ENCODE data around the gene SLC12A7. TPM values are rescaled to one million over a fixed set of nuclear protein-coding genes. Genes with fewer than 3 reads are reported as not detected.
A peak's percentile ranks its signal among the peaks of the same experiment; 100 is the strongest.

The SLC12A7 gene
- total RNA-seq, 6 experiments from 2014 or later: 38.9 to 65.2 (median 53.3) TPM

DNA sequence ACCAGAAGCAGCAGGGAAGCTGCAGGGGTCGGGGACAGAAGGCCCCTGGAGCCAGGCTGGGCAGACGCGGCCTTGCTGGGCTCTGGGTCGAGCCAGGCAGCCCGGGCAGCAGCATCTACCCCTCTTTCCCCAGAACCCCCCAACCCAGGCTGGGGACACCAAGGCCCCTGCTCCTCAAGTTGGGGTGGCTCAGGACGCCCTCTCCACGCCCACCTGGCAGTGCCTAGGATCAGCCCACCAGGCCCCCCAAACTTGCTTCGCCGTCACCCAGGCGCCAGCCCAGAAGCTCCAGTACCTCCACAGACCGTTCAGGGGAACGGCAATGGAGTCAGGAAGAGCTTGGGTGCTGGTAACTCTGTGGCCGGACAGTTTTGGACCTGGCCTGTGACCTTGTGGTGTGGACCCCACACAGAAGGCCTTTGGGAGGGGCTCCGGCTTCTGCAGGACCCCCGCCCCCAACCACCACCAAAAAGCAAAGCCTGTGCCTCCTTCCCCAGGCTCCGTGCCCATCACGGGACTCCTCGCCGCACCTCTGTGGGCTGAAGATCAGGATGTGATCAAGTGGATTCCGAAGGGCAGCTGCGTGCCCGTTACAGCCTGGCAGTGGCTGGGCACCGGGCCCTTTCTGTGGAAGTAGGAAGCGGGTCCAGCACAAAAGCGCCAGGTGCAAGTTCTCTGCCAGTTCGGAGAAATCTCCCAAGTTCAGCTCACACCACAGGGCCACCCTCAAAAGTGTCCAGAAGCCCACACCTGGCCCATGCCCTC is 2.1 kb downstream of the SLC12A7 start:
- WGBS (ENCODE audit: insufficient coverage, low coverage, low lambda C conversion rate, missing lambda C conversion rate): 24% methylated on average over 3 of the region's 26 CpGs
- Histone ChIP-seq H3K4me3 (peak overlapping the region; percentile 85 to 98 (median 91)), H3K27ac (peak overlapping the region; percentile 95 to 99 (median 99)), H3K36me3 (no peaks in the 10 kb centered on the region), H3K27me3 (no peaks in the 10 kb centered on the region), H3K4me1 (peaks cover 0 to 46% (median 22%) of the 10 kb centered on the region in 4 donors), H3K9me3 (no peaks in the 10 kb centered on the region)
- no peak for ATAC-seq
- no peak for DNase-seq
- intact Hi-C loops (cut with DNase I): no loop called here
- TF ChIP-seq, protein P1, sequence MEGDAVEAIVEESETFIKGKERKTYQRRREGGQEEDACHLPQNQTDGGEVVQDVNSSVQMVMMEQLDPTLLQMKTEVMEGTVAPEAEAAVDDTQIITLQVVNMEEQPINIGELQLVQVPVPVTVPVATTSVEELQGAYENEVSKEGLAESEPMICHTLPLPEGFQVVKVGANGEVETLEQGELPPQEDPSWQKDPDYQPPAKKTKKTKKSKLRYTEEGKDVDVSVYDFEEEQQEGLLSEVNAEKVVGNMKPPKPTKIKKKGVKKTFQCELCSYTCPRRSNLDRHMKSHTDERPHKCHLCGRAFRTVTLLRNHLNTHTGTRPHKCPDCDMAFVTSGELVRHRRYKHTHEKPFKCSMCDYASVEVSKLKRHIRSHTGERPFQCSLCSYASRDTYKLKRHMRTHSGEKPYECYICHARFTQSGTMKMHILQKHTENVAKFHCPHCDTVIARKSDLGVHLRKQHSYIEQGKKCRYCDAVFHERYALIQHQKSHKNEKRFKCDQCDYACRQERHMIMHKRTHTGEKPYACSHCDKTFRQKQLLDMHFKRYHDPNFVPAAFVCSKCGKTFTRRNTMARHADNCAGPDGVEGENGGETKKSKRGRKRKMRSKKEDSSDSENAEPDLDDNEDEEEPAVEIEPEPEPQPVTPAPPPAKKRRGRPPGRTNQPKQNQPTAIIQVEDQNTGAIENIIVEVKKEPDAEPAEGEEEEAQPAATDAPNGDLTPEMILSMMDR (IDR thresholded peaks at IDR 0.05): no peak
- TF ChIP-seq POLR2A (IDR thresholded peaks at IDR 0.05): no peak

DNA sequence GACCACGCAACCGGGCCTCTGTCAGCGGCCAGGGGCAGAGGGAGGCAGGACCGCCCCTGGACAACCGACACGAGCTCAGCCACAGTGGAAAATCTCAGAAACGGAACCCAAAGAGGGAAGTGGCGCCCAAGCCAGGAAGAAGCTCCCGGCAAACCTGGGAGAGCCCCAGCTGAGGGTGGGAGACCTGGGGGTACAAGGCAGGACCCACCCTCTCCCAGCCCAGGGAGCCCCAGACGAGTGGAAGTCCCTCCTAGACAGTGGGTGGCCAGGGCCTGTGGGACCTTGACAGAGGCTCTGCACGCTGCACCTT is 3.0 kb downstream of the SLC12A7 start:
- Histone ChIP-seq H3K4me1 (peaks cover 0 to 55% (median 27%) of the 10 kb centered on the region in 4 donors), H3K27me3 (no peaks in the 10 kb centered on the region), H3K27ac (peak overlapping the region; percentile 95 to 99 (median 99))

DNA sequence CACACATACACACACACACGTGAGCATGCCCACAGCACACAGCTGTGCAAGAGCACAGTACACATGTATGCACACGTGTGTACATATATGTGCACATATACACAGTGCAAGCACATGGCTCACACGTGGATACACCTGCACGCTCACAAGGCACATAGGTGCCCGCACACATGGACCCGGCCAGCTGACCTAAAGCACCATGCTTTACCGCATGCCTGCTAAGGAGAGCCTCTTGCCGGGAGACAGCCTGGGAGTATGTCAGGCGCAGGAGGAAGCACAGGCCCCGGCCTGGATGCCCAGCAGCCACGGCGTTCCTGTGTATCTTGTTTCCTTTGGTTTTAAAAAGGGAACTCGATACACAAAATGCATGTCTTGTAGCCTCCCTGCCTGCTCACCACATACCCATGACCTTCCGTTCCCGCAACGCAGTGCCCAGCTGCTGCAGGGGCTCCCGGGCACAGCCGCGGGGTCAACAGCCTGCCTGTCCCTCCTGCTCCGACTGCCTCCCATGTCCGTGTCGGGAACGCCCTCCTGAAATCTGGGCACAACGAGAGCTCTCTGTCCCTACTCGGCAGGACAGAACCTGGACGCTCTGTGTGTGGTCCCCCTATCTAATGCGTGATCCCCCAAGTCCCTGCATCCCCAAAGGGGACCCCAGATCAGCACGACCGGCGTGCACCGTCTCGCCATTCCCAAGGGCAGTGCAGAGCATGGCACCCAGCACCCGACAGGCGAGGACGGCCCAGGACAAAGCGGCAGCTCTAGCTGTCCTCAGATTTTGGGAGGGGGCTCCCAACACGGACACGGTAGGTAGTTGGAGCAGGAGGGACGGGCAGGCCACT is 3.6 kb downstream of the SLC12A7 start:
- TF ChIP-seq, protein P1 (IDR thresholded peaks at IDR 0.05): no peak
- TF ChIP-seq POLR2A (IDR thresholded peaks at IDR 0.05): peak; percentile 48
- Histone ChIP-seq H3K36me3 (no peaks in the 10 kb centered on the region), H3K27ac (peak overlapping the region; percentile 95 to 99 (median 99)), H3K27me3 (no peaks in the 10 kb centered on the region), H3K4me1 (peaks cover 0 to 60% (median 28%) of the 10 kb centered on the region in 4 donors), H3K4me3 (peak overlapping the region; percentile 85 to 98 (median 91)), H3K9me3 (no peaks in the 10 kb centered on the region)
- peak; percentile 65 to 85 (median 84) for DNase-seq
- ATAC-seq: peak; percentile 1 to 26 (median 6)
- intact Hi-C loops (cut with DNase I): no loop called here
- WGBS (ENCODE audit: insufficient coverage, low coverage, low lambda C conversion rate, missing lambda C conversion rate): 11% methylated on average over 15 of the region's 39 CpGs

More for the DNA sequence above, 3.0 kb downstream of the SLC12A7 start:
- Histone ChIP-seq H3K36me3 (no peaks in the 10 kb centered on the region), H3K9me3 (no peaks in the 10 kb centered on the region), H3K4me3 (peak overlapping the region; percentile 85 to 98 (median 91))
- DNase-seq (no peak), ATAC-seq (no peak)
- intact Hi-C loops (cut with DNase I): no loop called here
- 40% methylated on average over 1 of the region's 11 CpGs for WGBS (ENCODE audit: insufficient coverage, low coverage, low lambda C conversion rate, missing lambda C conversion rate)
- TF ChIP-seq, protein P1 (IDR thresholded peaks at IDR 0.05): no peak
- TF ChIP-seq POLR2A (IDR thresholded peaks at IDR 0.05): no peak

DNA sequence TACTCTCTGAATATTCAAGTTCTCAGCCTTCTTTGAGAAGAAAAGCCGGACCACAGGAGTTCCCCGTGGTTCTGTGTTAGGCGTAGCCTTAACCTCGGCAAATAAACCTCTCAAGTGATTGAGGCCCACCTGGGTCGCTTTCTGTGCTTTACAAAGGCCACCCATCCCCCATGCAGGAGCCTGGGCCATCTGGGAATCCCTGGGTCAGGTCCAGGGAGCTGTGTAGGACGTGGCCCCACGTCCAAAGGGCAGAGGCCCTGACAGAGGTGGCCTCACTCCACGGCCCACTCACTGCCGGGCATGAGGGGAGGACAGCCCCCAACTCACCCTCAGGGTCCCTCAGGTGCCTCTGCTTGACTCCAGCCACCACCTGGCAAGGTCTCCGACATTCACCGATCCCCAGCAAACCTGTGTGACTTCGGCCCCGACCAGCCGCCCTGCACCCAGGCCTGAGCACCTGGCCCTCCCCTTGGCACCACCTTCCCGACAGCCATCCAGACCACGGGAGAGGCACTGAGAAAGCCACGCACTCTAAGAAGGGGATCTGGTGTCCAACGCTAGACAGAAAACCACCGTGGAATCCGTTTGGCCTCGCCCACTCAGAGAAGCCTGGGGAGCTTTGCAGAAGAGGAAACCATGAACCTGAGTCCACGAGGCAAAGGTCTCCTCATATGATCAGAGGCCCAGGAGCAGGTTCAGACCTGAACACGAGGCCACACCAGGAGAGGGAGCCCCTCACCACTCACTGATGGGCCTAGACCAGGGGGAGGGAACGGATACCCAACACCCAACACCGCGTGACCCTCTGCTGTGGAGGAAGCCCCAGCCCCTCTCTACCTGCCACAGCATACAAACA is 4.5 kb downstream of the SLC12A7 start:
- H3K9me3 ChIP-seq: no peaks in the 10 kb centered on the region
- H3K36me3 ChIP-seq: no peaks in the 10 kb centered on the region
- WGBS (ENCODE audit: insufficient coverage, low coverage, low lambda C conversion rate, missing lambda C conversion rate): 21% methylated on average over 10 of the region's 26 CpGs
- DNase-seq (peak; percentile 73 to 92 (median 85)), ATAC-seq (peak; percentile 17 to 54 (median 38))
- TF ChIP-seq, protein P1 (IDR thresholded peaks at IDR 0.05): peak in 2 of 4 donors; percentile 31 to 39
- TF ChIP-seq POLR2A (IDR thresholded peaks at IDR 0.05): peak; percentile 29
- H3K27me3 ChIP-seq: no peaks in the 10 kb centered on the region
- peak overlapping the region; percentile 95 to 99 (median 99) for H3K27ac ChIP-seq
- intact Hi-C loops (cut with DNase I): no loop called here
- peak overlapping the region; percentile 6 to 98 (median 91) for H3K4me3 ChIP-seq
- H3K4me1 ChIP-seq: peaks cover 0 to 68% (median 33%) of the 10 kb centered on the region in 4 donors

Measured in right lobe of liver (tissue), 6 donors.